Stimulated activated CD4-positive, alpha-beta T cell treated with anti-CD3 and anti-CD28 coated beads, Interleukin-4, amount 100 ng/mL, for 1 hour (primary cell): ENCODE data around the gene ARHGAP8.

ENCODE experiments used
- DNase-seq: peaks from one replicate; pipeline ENCODE4 v3.0.0-alpha.2; 2020

Gene ARHGAP8

GRCh38 chr22:44865193-44866057 lies 113.0 kb downstream of the ARHGAP8 start:
- no peak for DNase-seq

- no peak for DNase-seq
Observed at GRCh38 chr22:44869196-44869595, 116.8 kb downstream of the ARHGAP8 start.

GRCh38 chr22:44870021-44870420 lies 117.6 kb downstream of the ARHGAP8 start:
- no peak for DNase-seq

GRCh38 chr22:44871782-44872181 lies 119.4 kb downstream of the ARHGAP8 start:
- no peak for DNase-seq

GRCh38 chr22:44876921-44877320 lies 124.5 kb downstream of the ARHGAP8 start:
- DNase-seq: no peak

GRCh38 chr22:44878483-44879300 lies 126.3 kb downstream of the ARHGAP8 start:
- DNase-seq: no peak

- DNase-seq: no peak
Observed at GRCh38 chr22:44879301-44879680, 126.9 kb downstream of the ARHGAP8 start.

- no peak for DNase-seq
Observed at GRCh38 chr22:44880610-44881290, 128.4 kb downstream of the ARHGAP8 start.

- no peak for DNase-seq
Observed at GRCh38 chr22:44881624-44882023, 129.2 kb downstream of the ARHGAP8 start.

- DNase-seq: no peak
Observed at GRCh38 chr22:44882226-44882905, 130.0 kb downstream of the ARHGAP8 start.

GRCh38 chr22:44883011-44883421 lies 130.6 kb downstream of the ARHGAP8 start:
- DNase-seq: no peak

GRCh38 chr22:44884562-44884961 lies 132.2 kb downstream of the ARHGAP8 start:
- DNase-seq: no peak

GRCh38 chr22:44884968-44885805 lies 132.8 kb downstream of the ARHGAP8 start:
- no peak for DNase-seq

- no peak for DNase-seq
Observed at GRCh38 chr22:44885806-44886360, 133.5 kb downstream of the ARHGAP8 start.

- DNase-seq: no peak
Observed at GRCh38 chr22:44887941-44888366, 135.6 kb downstream of the ARHGAP8 start.

GRCh38 chr22:44888491-44889254 lies 136.3 kb downstream of the ARHGAP8 start:
- no peak for DNase-seq

- no peak for DNase-seq
Observed at GRCh38 chr22:44889255-44889878, 137.0 kb downstream of the ARHGAP8 start.

GRCh38 chr22:44890416-44891292 lies 138.3 kb downstream of the ARHGAP8 start:
- no peak for DNase-seq

GRCh38 chr22:44891293-44891747 lies 138.9 kb downstream of the ARHGAP8 start:
- no peak for DNase-seq
